Measurements from ENCODE around the gene PALLD. TPM values are rescaled to one million over a fixed set of nuclear protein-coding genes. Genes with fewer than 3 reads are reported as not detected.

PALLD gene
- total and polyA plus RNA-seq, 2 of the 8 experiments (the other 6 are each of a cell fraction or from before 2014, with no cell fraction given), result 10.5 to 25.0 TPM

DNA sequence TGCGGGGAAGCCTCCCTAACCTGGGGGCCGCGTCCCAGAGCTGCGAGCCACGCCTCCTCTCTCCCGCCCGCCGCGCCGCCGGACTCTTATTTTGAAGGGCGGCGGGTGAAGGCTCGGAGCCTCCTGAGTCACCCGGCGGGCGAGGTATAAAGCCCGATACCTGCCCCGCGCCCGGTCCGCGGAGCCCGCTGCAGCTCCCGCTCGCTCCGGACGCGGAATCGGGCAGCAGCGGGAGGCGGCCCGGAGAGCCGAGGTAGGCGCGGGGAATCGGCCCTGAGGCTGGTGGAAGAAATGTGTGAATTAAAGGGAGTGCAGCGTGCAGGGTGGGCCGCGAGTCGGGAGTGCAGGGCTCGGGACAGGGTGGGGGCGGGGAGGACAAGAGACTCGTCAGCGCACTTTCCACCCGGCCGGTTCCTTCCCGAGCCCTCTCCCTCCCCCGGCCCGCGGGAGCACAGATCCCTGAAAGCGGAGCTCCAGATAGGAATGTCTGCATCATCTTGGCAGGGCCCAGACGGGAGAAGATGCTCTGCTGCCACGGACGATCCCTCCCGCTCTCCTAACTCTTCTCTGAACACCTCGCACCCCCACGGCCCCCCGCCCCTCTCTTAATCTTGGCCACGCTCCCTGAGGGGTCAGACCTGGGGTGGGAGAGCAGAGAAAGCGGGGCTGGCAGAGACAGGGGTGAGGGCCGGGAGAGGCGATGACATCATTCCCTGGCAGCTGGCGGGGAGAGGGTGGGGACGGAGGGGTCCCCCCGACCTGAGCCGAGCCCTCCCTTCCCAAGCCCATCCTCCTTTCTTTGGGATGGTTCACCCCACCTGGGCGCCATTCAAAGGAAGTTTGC lies 335.3 kb downstream of the PALLD start:
- Histone ChIP-seq H4K5ac (ENCODE audit: insufficient read length, low read depth, low read length) (peak overlapping the region; percentile 78), H2BK15ac (ENCODE audit: low read length) (no peak overlapping the region), H3K36me3 (ENCODE audit: control insufficient read depth in 2 of 4, insufficient read depth in 4 of 4, low read length in 3 of 4) (no peaks in the 10 kb centered on the region), H2BK12ac (ENCODE audit: low read depth, low read length) (0 out of 2 replicates have a peak overlapping the region, but pooled peaks have one; percentile 29), H3K79me1 (ENCODE audit: low read depth, low read length) (no peaks in the 10 kb centered on the region), H4K20me1 (replicated peaks in 1 of 2; ENCODE audit: control insufficient read depth in 1 of 2, insufficient read depth in 2 of 2, low read length in 2 of 2) (no peaks in the 10 kb centered on the region), H3K23ac (ENCODE audit: insufficient read length) (no peak overlapping the region), H3K4ac (replicated peaks; ENCODE audit: insufficient read length, low read depth, low read length) (no peak overlapping the region), H3K4me1 (replicated peaks in 1 of 4; ENCODE audit: control insufficient read depth in 3 of 4, insufficient read depth in 4 of 4, low read length in 3 of 4) (peaks cover 0 to 20% (median under 1%) of the 10 kb centered on the region in 4 experiments; a peak in 5 of 7 replicates), H3K14ac (ENCODE audit: insufficient read length) (no peak overlapping the region), H3K9ac (replicated peaks in 1 of 4; ENCODE audit: extremely low read depth in 1 of 4, low read depth in 3 of 4, low read length in 3 of 4) (peak overlapping the region; percentile 68 to 87 (median 82)), H3K9me3 (ENCODE audit: insufficient read depth in 2 of 2, low read depth in 1 of 2, low read length in 1 of 2) (no peaks in the 10 kb centered on the region), H2AK5ac (ENCODE audit: low read depth, low read length) (no peak overlapping the region), H3K4me2 (ENCODE audit: insufficient read depth in 1 of 2, low read depth in 2 of 2, low read length in 2 of 2) (peak overlapping the region; percentile 75 to 92), H3K79me2 (ENCODE audit: control insufficient read depth in 1 of 2, insufficient read depth in 2 of 2, low read length in 2 of 2) (peaks cover 0 to 33% of the 10 kb centered on the region in 2 experiments; a peak in 2 of 4 replicates), H3K4me3 (ENCODE audit: extremely low read depth in 1 of 4, insufficient read depth in 2 of 4, low read depth in 3 of 4, low read length in 4 of 4) (peak overlapping the region; percentile 69 to 96 (median 81)), H3K27ac (ENCODE audit: low read depth, low read length) (peak overlapping the region; percentile 88), H3K56ac (replicated peaks; ENCODE audit: insufficient read length, low read depth, low read length) (peak overlapping the region; percentile 75), H3K18ac (ENCODE audit: extremely low read depth, low read length) (peak overlapping the region; percentile 97), H2BK5ac (ENCODE audit: low read depth, low read length) (peak overlapping the region; percentile 85), H4K8ac (ENCODE audit: extremely low read depth, insufficient read depth, low read length) (peak overlapping the region; percentile 97; the same call in 1 of the 2 replicates), H2BK120ac (replicated peaks; ENCODE audit: low read depth, low read length) (no peak overlapping the region), H3K23me2 (ENCODE audit: low read depth, low read length) (peaks cover 6% of the 10 kb centered on the region), H2BK20ac (ENCODE audit: low read length) (no peak overlapping the region; the same call in 1 of the 2 replicates), H4K91ac (replicated peaks; ENCODE audit: insufficient read length, low read length) (peak overlapping the region; percentile 72), H2AFZ (ENCODE audit: low read length) (peak overlapping the region; percentile 81; the same call in 1 of the 2 replicates), H3K27me3 (replicated peaks in 1 of 4; ENCODE audit: control insufficient read depth in 3 of 4, extremely low read depth in 1 of 4, insufficient read depth in 3 of 4, low read length in 3 of 4) (peaks cover 0 to 11% (median 5%) of the 10 kb centered on the region in 4 experiments; a peak in 3 of 7 replicates)
- DNase-seq (ENCODE audit: low read depth in 1 of 2, low spot score in 2 of 2), result peak; percentile 51 to 84
- ChIA-PET CTCF (ENCODE audit: partially characterized antibody) (interaction anchor here (0.6 to 5.6 kb wide), 24 partner anchors 9 to 1587 kb away, joined by 3 to 39 read pairs (median 4); no protein-coding TSS in a partner anchor), POLR2A (ENCODE audit: partially characterized antibody) (interaction anchor here (0.6 to 4.9 kb wide), 25 partner anchors 9 to 423 kb away, joined by 3 to 127 read pairs (median 4); partner anchors contain the start of gene CBR4)
- no peak for FAIRE-seq
- WGBS, 2 experiments (ENCODE audit: extremely low coverage in 1 of 2, insufficient coverage in 1 of 2, insufficient read length in 1 of 2, insufficient replicate concordance in 2 of 2, low coverage in 1 of 2, low lambda C conversion rate in 2 of 2, missing lambda C conversion rate in 1 of 2), result 1% methylated on average over 17 of the region's 68 CpGs; no CpG with 5 or more reads in 1 of the 2 experiments
- TF ChIP-seq POLR2A (IDR thresholded peaks at IDR 0.05; ENCODE audit: control extremely low read depth in 1 of 2, low read depth in 2 of 2, low read length in 2 of 2) (peak; percentile 75 to 80), TEAD4 (IDR thresholded peaks at IDR 0.05; ENCODE audit: low read depth, low read length) (peak; percentile 59), CHD2 (IDR thresholded peaks at IDR 0.05; ENCODE audit: low read length) (peak; percentile 43; the same call in 1 of the 2 replicates), SIN3A (conservative IDR thresholded peaks at IDR 0.05 in 1 of 2, IDR thresholded peaks at IDR 0.05 in 1 of 2; ENCODE audit: low read depth in 1 of 2, low read length in 2 of 2) (0 out of 4 replicates have a peak, but pooled peaks of 1 of the 2 experiments have one; percentile 37), CHD1 (IDR thresholded peaks at IDR 0.05; ENCODE audit: low read depth, low read length) (no peak), SP4 (IDR thresholded peaks at IDR 0.05; ENCODE audit: low read length) (0 out of 2 replicates have a peak, but pooled peaks have one; percentile 53), ASH2L (IDR thresholded peaks at IDR 0.05; ENCODE audit: low read length) (peak; percentile 99), GTF2F1 (IDR thresholded peaks at IDR 0.05; ENCODE audit: borderline replicate concordance, low read depth, low read length) (peak; percentile 40; the same call in 1 of the 2 replicates)
- TF ChIP-seq, protein P1, sequence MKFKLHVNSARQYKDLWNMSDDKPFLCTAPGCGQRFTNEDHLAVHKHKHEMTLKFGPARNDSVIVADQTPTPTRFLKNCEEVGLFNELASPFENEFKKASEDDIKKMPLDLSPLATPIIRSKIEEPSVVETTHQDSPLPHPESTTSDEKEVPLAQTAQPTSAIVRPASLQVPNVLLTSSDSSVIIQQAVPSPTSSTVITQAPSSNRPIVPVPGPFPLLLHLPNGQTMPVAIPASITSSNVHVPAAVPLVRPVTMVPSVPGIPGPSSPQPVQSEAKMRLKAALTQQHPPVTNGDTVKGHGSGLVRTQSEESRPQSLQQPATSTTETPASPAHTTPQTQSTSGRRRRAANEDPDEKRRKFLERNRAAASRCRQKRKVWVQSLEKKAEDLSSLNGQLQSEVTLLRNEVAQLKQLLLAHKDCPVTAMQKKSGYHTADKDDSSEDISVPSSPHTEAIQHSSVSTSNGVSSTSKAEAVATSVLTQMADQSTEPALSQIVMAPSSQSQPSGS (IDR thresholded peaks at IDR 0.05; ENCODE audit: low read length), result peak; percentile 94

Measured in H1 (cell line).